Common myeloid progenitor, CD34-positive (primary cell): ENCODE measurements around the gene PPP2R3A.

Experiments
- CTCF ChIA-PET: fragments of 350-600 bp; sonication (Branson Sonifier 250); formaldehyde crosslinking; loops from one replicate; lab custom pipeline; 2021; ENCODE audit warnings: antibody characterized with exemption; lab: Charles Lee
- POLR2A ChIA-PET: fragments of 350-600 bp; sonication (Branson Sonifier 250); formaldehyde crosslinking; loops from one replicate; lab custom pipeline; 2021; ENCODE audit warnings: antibody characterized with exemption; lab: Charles Lee
- DNase-seq, 3 donors: peaks; one replicate each; pipeline versions ENCODE4 v3.0.0 to v3.0.0-alpha.2; 2013
- H3K27ac ChIP-seq, 2 experiments: 1 replicate in 1 of 2; 2 replicates in 1 of 2; pipeline ENCODE4 v1.7.0; 2013; ENCODE audit warnings: inconsistent platforms in 2 of 2, low read length in 2 of 2, mild to moderate bottlenecking in 2 of 2, low read depth in 1 of 2, moderate library complexity in 1 of 2; ENCODE audit not compliant: severe bottlenecking in 2 of 2, insufficient read depth in 1 of 2, poor library complexity in 1 of 2
- H3K27me3 ChIP-seq, 5 experiments: replicated peaks in 2 of 5; 1 replicate in 3 of 5; 2 replicates in 2 of 5; pipeline versions ENCODE4 v1.6.1 to v1.7.0; 2013; ENCODE audit warnings: low read length in 4 of 5, mild to moderate bottlenecking in 2 of 5, moderate library complexity in 2 of 5, inconsistent platforms in 1 of 5; ENCODE audit not compliant: insufficient read depth in 5 of 5, control insufficient read depth in 4 of 5
- H3K36me3 ChIP-seq, 4 experiments: 1 replicate in 2 of 4; 2 replicates in 2 of 4; pipeline versions ENCODE4 v1.6.1 to v1.7.0; 2013; ENCODE audit warnings: low read length in 3 of 4, control low read depth in 1 of 4, mild to moderate bottlenecking in 1 of 4; ENCODE audit not compliant: control insufficient read depth in 4 of 4, insufficient read depth in 4 of 4
- H3K4me1 ChIP-seq, 4 experiments: 1 replicate in 3 of 4; 2 replicates in 1 of 4; pipeline versions ENCODE4 v1.6.1 to v1.7.1; 2013; ENCODE audit warnings: low read length in 3 of 4, mild to moderate bottlenecking in 3 of 4, control low read depth in 1 of 4, inconsistent platforms in 1 of 4, moderate library complexity in 1 of 4; ENCODE audit not compliant: control insufficient read depth in 4 of 4, insufficient read depth in 4 of 4; ENCODE audit errors: control extremely low read depth in 1 of 4
- H3K4me3 ChIP-seq, 7 experiments: 1 replicate in 4 of 7; 2 replicates in 3 of 7; pipeline versions ENCODE4 v1.5.1 to v1.7.0; 2013; ENCODE audit warnings: mild to moderate bottlenecking in 7 of 7, low read length in 6 of 7, moderate library complexity in 6 of 7, inconsistent platforms in 2 of 7, low read depth in 2 of 7, control low read depth in 1 of 7; ENCODE audit not compliant: insufficient read depth in 4 of 7, control insufficient read depth in 1 of 7; ENCODE audit errors: extremely low read depth in 1 of 7
- H3K9me3 ChIP-seq, 5 experiments: 1 replicate in 4 of 5; 2 replicates in 1 of 5; pipeline versions ENCODE4 v1.6.1 to v1.7.1; 2013; ENCODE audit warnings: low read length in 4 of 5, mild to moderate bottlenecking in 2 of 5, inconsistent platforms in 1 of 5, low read depth in 1 of 5, moderate library complexity in 1 of 5; ENCODE audit not compliant: control insufficient read depth in 4 of 5, insufficient read depth in 2 of 5; ENCODE audit errors: control extremely low read depth in 1 of 5
- WGBS: methylation state at CpG from one replicate; pipeline ENCODE4 v1.1.5; 2013; ENCODE audit not compliant: insufficient coverage; 5-methylcytosine and 5-hydroxymethylcytosine counted together

PPP2R3A gene

GRCh38 chr3:135967867-135968266, 2.3 kb downstream of the PPP2R3A start:
- POLR2A ChIA-PET, result interaction anchor here (0.5 kb wide), 1 partner anchor 1789 kb away, joined by 5 read pairs; no protein-coding TSS in a partner anchor
- CTCF ChIA-PET, result interaction anchor here (0.9 kb wide), 1 partner anchor 73 kb away, joined by 3 read pairs; no protein-coding TSS in a partner anchor
- 86% methylated on average over 2 of the region's 4 CpGs for WGBS
- Histone ChIP-seq H3K4me3 (no peak overlapping the region), H3K27ac (no peak overlapping the region), H3K27me3 (no peaks in the 10 kb centered on the region), H3K9me3 (no peaks in the 10 kb centered on the region), H3K36me3 (no peaks in the 10 kb centered on the region), H3K4me1 (peaks cover 0 to 14% (median 10%) of the 10 kb centered on the region in 4 experiments)
- DNase-seq, result no peak

- CTCF ChIA-PET, result no interaction called here
- POLR2A ChIA-PET, result no interaction called here
- Histone ChIP-seq H3K36me3 (no peaks in the 10 kb centered on the region), H3K9me3 (no peaks in the 10 kb centered on the region), H3K27ac (no peak overlapping the region), H3K27me3 (no peaks in the 10 kb centered on the region), H3K4me3 (no peak overlapping the region), H3K4me1 (peaks cover 0 to 11% (median 8%) of the 10 kb centered on the region in 4 experiments)
- DNase-seq, result peak in 2 of 3 donors; percentile 21 to 29
- no CpG with 5 or more reads among the region's 1 CpG for WGBS
These were observed 5.1 kb downstream of the PPP2R3A start for GRCh38 chr3:135970506-135971116.

- no peaks in the 10 kb centered on the region for H3K27me3 ChIP-seq
- no peaks in the 10 kb centered on the region for H3K36me3 ChIP-seq
- WGBS, result 93% methylated on average over 3 of the region's 3 CpGs
- ChIA-PET POLR2A (no interaction called here), CTCF (no interaction called here)
- no peak overlapping the region for H3K4me3 ChIP-seq
- no peaks in the 10 kb centered on the region for H3K9me3 ChIP-seq
- DNase-seq, result no peak
- H3K4me1 ChIP-seq, result peaks cover 0 to 2% (median 0%) of the 10 kb centered on the region in 4 experiments
- H3K27ac ChIP-seq, result no peak overlapping the region
These were observed 8.3 kb downstream of the PPP2R3A start for GRCh38 chr3:135973841-135974240.

GRCh38 chr3:135975053-135975452, 9.5 kb downstream of the PPP2R3A start:
- ChIA-PET CTCF (no interaction called here), POLR2A (no interaction called here)
- Histone ChIP-seq H3K27me3 (no peaks in the 10 kb centered on the region), H3K27ac (no peak overlapping the region), H3K4me1 (peaks cover 0 to 2% (median 0%) of the 10 kb centered on the region in 4 experiments), H3K36me3 (no peaks in the 10 kb centered on the region), H3K4me3 (no peak overlapping the region), H3K9me3 (no peaks in the 10 kb centered on the region)
- DNase-seq, result no peak

- Histone ChIP-seq H3K4me1 (no peaks in the 10 kb centered on the region), H3K36me3 (no peaks in the 10 kb centered on the region), H3K9me3 (no peaks in the 10 kb centered on the region), H3K27me3 (no peaks in the 10 kb centered on the region), H3K4me3 (no peak overlapping the region), H3K27ac (no peak overlapping the region)
- ChIA-PET POLR2A (no interaction called here), CTCF (no interaction called here)
- 100% methylated on average over 1 of the region's 2 CpGs for WGBS
- DNase-seq, result no peak
These were observed 10.0 kb downstream of the PPP2R3A start for GRCh38 chr3:135975536-135975935.

- H3K27ac ChIP-seq, result no peak overlapping the region
- H3K27me3 ChIP-seq, result no peaks in the 10 kb centered on the region
- H3K4me3 ChIP-seq, result no peak overlapping the region
- H3K9me3 ChIP-seq, result peaks cover 0 to 3% (median 0%) of the 10 kb centered on the region in 5 experiments
- POLR2A ChIA-PET, result no interaction called here
- no peaks in the 10 kb centered on the region for H3K36me3 ChIP-seq
- no peak for DNase-seq
- H3K4me1 ChIP-seq, result no peaks in the 10 kb centered on the region
- WGBS, result 89% methylated on average over 1 of the region's 2 CpGs
- CTCF ChIA-PET, result no interaction called here
These were observed 14.8 kb downstream of the PPP2R3A start for GRCh38 chr3:135980343-135980742.

- Histone ChIP-seq H3K27ac (no peak overlapping the region), H3K27me3 (no peaks in the 10 kb centered on the region), H3K4me1 (no peaks in the 10 kb centered on the region), H3K36me3 (no peaks in the 10 kb centered on the region), H3K9me3 (peaks cover 0 to 3% (median 0%) of the 10 kb centered on the region in 5 experiments), H3K4me3 (no peak overlapping the region)
- POLR2A ChIA-PET, result no interaction called here
- CTCF ChIA-PET, result no interaction called here
- 100% methylated on average over 2 of the region's 4 CpGs for WGBS
- DNase-seq, result no peak
These were observed 16.3 kb downstream of the PPP2R3A start for GRCh38 chr3:135981701-135982403.
